Lower leg skin (tissue), 3 donors: ENCODE data around the gene ZNF883.

Experiments
- CTCF ChIP-seq, 3 donors: fragments of 450-650 bp; IDR thresholded peaks; one replicate each; pipeline ENCODE4 v1.5.1; 2016; ENCODE audit warnings: antibody characterized with exemption in 3 of 3, mild to moderate bottlenecking in 3 of 3, moderate library complexity in 2 of 3
- POLR2A ChIP-seq, 2 donors: fragments of 450-650 bp; IDR thresholded peaks; one replicate each; pipeline ENCODE4 v1.6.1; 2016 to 2017; ENCODE audit warnings: antibody characterized with exemption in 2 of 2, mild to moderate bottlenecking in 1 of 2, moderate library complexity in 1 of 2

GRCh38 chr9:112971415-112971814, 40.6 kb downstream of the ZNF883 start:
- no peak for TF ChIP-seq CTCF (IDR thresholded peaks at IDR 0.05)
- TF ChIP-seq POLR2A (IDR thresholded peaks at IDR 0.05) = no peak
